HCEC 1CT (cell line): Measurements from ENCODE around the gene RAB33A.

Source experiments
- DNase-seq: peaks from one replicate; pipeline ENCODE4 v3.0.0-alpha.2; 2017

RAB33A gene

DNA sequence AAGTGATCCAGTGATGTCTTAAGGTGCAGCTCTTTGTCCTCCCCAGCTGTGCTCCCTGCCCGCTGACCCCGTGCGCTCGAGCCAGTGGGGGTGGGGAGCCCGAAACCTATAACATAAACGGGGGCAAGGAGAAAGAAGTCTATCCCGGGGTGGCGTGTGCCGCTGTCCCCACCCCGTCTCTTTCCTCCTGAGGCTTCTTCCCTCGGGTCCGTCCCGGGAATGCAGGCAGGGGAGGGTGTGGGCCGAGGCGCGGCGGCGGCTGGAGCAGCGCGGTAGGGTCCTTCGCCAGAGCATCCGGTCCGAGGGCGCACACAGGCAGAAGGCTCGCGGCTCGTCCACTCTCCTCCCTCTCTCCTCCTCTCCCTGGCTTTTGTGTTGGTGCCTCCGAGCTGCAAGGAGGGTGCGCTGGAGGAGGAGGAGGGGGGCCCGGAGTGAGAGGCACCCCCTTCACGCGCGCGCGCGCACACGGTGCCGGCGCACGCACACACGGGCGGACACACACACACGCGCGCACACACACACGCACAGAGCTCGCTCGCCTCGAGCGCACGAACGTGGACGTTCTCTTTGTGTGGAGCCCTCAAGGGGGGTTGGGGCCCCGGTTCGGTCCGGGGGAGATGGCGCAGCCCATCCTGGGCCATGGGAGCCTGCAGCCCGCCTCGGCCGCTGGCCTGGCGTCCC lies at the start of gene RAB33A:
Gene RAB33A (plus strand): TSS at position 517 of the 681 bp plus-strand sequence. CDS start 101 bp downstream, at position 618.
- DNase-seq: no peak

DNA sequence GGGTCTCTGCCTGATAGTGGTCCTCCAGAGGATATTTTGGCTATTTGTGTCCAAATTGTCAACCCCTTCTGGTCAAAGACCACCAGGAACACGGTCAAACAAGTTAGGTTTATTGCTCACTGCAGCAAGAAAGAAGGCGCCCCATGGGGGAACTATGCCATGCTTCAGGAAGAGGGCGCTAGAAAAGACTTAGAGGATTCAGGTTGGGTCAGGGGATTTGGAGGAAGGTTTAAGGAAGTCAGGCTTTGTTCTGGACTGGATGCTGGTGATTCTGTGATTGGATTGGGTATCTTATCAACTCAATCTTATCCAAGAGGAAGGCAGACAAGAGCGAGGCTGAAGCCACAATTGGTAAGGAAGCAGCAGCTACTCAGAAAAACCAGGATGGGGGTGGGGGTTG lies 47.2 kb upstream of the RAB33A start:
- DNase-seq: no peak

DNA sequence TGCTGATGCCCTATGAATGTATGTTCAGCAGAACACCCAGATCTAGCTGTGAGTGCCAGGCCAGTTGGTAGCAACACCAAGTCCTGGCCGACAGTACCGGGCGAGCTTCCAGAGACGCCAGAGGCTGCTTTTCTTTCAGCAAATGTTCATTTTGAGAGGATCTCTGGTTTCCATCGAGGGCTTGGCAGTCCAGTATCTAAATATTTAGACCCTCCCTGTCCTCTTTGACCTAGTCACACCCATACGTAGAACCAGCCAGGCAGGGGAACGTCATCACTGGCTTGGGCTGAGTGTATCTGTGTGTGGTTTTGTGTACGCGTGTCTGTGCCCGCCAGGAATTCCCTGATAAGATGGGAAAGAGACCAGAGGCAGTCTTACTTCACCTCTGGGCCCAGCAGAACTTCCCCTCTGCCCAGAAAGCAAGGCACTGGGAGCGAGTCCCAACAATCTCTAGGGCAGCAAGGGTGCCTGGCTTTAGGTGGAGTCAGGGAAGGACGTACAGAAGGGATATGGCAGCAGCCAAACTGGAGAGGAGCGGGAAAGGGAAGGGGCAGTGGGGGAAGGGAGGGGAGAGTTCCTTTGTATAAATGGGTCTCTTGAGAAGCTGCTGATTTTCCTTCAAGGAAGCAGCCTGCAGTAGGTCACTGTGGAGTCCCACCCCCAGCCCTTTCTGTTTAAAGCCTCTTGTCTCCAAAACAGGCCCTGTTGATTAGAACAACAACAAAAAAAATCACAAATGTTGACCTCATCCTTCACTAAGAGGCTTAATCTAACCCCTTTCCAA lies 46.5 kb upstream of the RAB33A start:
- no peak for DNase-seq

DNA sequence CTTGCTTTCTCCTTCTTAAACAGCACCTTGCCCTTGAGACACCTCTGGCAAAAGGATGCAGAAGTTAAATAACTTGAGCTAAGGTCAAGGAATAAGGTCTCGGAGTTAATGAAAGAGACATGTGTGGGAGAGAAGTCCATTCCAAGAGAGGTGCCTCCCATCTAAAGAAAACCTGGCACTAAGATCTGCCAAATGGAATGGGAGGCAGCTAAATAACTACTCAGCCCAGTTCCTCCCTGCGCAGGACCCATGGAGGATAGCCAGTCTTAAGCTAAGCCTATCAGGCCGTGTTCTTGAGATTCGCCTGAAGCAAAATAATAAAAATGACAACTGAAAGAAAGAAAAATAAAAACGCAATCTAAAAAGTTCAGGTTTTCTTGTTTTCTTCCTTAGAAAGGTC lies 40.8 kb upstream of the RAB33A start:
- no peak for DNase-seq

DNA sequence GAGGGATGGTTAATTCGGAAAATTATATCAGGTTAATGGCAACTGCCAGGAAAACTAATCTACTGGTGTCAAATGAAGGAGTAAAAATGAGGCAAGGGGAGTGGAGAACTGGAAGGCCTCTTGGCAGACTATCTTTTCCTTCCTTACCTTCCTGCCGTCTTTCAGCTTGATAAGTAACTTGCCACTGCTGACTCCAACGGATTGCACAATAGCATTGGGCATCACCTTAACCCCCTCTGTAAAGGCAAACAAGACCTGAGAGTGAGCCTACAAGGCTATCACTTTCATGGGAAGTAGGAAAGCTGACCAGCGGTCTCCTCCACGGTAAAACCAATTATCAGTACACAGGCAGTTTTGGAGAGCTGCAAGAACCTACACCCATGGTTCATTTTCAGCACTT lies 35.3 kb upstream of the RAB33A start:
- no peak for DNase-seq

DNA sequence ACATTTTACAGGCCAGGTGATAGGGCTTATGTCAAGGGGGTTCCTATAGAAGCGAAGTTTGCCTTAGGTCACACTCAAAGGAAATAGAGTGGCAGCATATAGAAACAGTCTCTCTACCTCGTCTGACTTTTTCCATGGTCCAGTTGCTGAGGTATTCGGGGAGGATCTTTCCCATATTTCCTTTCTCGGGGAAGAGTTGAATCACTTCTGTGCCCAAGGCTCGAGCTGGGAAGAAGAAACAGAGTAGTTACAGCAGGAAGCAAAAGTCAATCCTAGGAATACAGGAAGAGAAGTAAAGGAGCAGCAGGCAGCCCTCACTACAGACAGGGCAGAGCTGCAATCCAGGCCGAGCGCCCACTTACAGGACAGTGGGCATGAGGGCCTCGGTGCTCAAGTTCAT lies 34.8 kb upstream of the RAB33A start:
- DNase-seq: no peak

DNA sequence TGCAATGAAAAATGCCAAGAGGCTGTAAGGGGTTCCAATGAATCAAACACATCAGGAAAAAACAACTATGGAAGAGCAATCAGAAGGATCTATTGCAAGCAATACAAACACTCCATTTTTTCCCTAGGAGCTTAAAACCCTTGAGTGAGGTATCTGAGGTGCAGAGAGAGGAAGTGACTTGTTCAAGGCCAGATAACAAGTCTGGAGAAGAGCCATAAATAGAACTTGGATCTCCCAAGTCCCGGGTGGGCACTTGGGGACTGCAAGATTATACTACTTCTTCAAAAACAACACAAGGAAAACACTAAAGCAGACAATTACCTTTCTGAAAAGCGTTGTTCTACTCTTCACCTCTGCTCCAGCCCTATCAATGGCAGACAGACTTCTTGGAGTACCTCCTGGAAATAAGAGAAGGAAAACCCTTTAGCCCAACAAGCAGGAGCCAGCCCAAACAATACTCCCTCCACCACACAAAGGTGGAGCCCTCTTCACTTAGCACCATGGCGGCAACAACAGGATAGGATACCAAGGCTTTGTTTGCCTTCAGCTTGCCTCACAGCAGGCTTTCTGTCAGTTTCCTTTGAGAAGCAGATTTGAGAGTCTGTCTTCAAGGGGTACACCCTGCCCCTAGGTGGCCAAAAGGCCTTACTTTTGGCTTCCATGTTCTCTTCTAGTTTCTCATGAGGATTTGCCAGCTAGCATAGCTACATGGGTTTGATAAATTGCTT lies 32.1 kb upstream of the RAB33A start:
- no peak for DNase-seq

DNA sequence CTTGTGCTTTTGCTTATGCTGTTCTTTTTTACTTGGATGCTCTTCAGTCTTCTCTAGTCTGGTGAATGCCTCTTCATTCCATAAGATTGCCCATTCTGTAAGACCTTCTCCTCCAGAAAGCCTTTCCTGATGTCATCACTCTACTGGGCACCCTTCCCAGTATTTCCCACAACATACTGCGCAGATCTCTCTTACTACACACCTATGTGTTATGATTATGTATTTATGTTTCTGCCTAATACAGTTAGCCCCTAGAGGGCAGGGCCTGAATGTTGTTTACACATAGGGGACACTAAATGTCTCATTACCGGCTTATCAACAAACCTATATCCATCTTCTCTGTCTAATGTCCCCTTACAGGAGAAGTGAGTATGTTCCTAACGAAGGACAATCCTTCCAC lies 27.3 kb upstream of the RAB33A start:
- DNase-seq: peak; percentile 6

DNA sequence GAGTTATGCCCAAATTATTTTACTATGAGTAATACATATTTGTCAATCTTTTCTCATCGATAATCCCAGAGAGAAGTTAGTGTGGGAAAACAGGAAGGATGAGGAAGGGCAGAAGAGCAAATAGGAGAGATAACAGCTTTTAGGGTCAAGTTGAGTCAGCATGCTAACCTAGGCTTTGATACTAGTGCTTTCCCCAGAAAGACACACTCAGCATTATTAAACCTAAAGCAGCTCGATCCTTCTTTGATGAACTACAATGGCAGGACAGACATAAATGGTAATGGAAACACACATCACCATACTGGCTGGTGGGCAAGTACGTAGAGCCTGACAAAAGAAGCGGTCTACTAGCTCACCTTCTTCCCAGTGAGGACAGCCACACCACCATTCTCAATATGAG lies 26.6 kb upstream of the RAB33A start:
- DNase-seq: peak; percentile 3

DNA sequence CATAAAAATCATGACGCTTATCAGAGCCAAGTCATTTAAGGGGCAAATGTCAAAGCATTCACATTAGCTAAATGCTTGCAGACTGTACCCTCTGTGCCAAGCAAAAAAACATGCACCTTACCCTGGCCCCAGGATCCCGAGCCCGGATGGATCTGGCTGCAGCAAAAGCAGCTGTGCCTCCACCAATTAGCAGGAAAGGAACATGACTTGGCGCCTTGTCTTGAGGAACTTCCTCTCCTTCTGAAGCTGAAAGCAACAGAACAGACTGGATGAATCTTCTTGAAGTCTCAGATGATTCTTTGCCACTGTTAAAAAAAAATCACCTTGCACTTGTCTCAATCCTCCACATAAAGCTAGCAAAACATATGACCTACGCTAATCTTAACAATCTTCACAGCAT lies 24.1 kb upstream of the RAB33A start:
- no peak for DNase-seq

DNA sequence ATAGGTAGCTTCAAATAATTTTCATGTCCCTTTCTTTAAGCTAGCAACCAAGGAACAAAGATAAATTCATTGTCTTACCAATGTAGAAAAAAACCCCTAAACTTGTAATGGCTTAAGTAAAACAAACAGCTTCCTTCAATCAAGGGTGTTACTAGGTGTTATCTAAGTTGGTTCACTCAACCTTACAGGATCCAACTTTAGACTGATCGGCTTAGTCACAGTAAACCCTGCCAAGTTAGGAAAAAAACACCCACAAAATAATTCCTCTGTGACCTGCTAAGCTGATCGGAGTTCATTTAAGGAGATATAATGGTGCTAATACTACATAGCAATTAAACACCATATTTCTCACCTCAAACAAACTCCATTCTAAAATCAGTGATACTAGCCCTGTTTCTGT lies 16.2 kb upstream of the RAB33A start:
- DNase-seq: no peak

DNA sequence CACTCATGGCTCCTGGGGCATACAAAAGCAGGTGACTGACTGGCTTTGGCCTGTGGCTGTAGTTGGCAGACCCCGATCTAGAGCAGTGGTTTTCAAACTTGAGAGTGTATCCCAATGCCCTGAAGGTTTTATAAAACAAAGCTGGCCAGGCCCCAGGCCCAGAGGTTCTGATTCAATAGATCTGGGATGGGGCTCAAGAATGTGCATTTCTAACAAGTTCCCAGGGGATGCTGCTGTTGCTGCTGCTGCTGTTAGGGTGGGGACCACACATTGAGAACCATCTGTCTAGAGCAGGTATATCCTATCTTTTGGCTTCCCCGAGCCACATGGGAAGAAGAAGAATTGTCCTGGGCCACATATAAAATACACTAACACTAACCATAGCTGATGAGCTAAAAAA lies 13.5 kb upstream of the RAB33A start:
- DNase-seq: no peak

DNA sequence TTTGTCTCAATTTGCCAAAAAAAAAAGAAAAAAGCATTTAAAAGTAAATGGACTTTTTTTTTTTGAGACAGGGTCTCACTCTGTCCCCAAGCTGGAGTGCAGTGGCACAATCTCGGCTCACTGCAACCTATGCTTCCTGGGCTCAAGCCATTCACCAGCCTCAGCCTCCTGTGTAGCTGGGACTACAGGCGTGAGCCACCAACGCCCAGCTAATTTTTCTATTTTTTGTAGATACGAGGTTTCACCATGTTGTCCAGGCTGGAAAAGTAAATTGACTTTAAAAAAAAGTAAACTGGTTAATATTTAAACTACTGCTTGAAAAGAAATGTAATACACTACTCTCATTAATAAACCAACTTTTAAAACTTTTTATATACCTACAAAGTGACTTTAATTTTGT lies 12.0 kb upstream of the RAB33A start:
- no peak for DNase-seq

DNA sequence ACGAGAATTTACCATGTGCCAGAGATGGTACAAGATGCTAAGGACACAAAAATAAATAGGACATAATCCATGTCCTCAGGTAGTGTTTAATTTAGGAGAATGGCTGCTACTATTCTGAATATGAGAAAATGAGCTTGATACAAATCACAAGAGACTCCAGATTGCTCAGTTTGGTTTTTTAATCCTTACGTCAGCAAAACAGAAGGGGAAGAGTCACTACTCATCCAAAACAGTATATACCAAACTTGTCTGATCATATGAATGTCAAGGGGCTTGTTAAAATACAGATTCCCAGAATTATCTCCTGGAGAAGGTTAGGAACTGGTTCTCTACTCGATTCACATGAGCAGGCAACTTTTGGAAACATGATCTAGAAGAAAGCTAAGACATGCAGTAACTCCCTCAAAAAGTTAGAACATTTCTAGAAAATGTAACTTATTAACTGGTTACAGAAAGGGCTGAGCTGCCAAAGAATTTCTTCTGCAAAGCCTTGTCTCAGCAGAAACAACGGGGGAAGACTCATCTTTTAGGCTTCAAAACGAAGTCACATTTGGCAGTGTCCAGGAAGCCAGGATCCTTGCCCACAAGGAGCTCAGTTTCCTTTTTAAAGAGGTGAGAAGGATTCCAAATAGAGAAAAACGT lies 9.5 kb upstream of the RAB33A start:
- no peak for DNase-seq

DNA sequence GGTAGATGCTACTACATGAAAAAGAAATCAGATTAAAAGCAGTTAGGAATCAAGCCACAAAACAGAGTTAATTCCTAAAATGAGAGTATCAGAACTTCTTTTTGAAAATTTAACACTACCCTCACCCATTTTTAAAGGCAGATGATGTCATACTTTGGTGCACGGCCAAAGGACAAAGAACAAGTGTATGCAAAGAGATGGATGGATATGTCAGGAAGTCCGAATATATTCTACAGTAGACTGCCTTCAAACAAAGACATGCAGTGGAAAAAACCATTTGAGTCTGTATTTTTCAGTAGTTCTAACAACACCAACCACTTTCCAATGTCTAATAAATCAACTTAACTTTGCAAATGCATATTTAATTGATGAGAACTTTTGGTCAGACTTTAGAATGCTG lies 8.4 kb upstream of the RAB33A start:
- no peak for DNase-seq

DNA sequence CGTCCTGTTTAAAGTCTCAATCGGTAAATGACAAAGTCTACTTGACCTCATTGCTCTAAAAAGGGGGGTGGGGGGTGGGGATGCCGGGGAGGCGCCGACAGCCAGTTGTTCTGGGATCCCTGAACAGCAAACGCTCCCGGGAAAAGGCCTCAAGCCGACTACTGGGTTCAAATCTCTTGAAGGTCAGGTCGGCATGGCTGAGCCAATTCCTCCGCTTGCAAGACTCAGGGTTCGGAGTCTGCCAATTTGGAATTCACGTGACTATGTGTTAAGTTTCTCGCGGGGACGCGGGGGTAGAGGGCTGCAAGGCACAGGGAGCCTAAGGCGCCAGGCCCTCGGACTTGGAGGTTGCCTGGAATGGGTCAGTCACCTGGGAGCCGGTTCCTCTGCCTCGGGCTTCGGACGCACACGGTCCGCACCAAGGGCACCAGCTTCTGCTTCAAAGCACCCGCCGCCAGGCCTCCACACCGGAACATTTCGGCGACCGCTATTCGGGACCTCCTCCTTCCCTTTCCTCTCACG lies 6.5 kb upstream of the RAB33A start:
- peak; percentile 36 for DNase-seq

DNA sequence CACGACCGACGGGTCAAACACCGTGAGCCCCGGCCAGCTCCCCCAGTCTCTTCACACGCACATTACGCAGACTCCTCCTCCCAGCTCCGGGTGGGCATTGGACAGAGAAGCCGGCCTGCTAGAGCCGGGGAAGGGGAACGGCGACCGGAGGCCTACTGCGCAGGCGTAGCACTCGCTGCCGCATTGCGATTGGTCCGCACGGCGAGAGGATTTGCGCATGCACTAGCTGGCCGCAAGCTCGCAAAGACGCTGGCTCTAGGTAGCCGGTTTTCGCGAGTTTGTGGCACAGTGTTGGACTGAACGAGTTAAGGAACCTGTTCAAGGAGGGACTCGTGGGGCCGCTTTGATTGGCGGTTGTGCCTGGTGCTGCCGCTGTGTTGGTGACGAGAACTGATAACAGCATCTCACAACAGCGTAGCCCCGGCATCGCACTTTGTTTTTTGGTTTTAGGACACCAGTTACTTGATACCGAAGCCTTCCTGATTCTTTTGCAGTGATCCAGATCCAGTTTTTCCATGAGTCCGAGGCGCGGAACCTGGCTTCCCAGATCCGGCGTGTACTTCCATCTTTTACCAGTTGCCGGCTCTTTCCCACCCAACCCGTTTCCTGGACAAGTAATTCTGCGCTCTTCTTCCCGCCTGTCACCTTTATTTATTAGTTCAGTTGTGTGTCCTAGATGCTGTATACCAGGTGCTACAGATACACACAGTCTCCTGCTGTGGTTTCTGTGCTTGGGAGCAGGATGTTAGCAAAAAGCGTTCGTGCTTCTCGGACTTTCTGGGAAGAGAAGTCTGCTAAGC lies 5.9 kb upstream of the RAB33A start, which contains the start of gene AIFM1:
Gene AIFM1 (minus strand): TSS at position 139 of the 800 bp plus-strand sequence. CDS start 185 bp downstream, outside the sequence.
- DNase-seq: peak; percentile 87

DNA sequence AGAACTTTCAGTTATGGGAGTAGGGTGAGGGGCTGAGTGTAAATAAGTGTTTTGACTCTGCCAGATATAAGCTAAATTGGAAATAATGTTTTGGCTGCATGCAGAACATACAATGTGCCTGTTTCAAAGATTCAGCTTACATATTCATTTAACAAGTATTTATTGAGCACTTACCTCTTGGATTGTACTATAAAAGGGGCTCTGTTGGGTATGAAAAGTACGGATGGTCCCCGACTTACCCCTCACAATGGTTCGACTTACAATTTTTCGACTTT lies 5.3 kb upstream of the RAB33A start:
- no peak for DNase-seq

DNA sequence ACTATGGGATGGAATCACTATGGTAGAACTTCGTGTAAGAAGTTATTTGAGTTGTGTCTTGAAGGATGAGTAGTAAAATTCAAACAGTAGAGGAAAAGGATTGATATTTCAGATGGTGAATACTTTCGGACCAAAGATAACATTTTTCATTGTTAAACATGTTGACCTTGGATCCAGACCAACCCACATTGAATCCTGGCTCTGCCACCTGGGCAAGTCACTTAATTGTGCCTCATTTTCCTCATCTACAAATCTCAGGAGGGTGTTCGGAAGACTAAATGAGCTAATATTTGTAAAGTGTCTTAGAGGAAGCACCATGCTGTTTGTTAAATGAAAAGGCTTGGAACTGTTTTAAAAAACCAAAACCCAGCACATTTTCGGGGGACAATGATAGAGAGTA lies 4.7 kb upstream of the RAB33A start:
- DNase-seq: no peak

DNA sequence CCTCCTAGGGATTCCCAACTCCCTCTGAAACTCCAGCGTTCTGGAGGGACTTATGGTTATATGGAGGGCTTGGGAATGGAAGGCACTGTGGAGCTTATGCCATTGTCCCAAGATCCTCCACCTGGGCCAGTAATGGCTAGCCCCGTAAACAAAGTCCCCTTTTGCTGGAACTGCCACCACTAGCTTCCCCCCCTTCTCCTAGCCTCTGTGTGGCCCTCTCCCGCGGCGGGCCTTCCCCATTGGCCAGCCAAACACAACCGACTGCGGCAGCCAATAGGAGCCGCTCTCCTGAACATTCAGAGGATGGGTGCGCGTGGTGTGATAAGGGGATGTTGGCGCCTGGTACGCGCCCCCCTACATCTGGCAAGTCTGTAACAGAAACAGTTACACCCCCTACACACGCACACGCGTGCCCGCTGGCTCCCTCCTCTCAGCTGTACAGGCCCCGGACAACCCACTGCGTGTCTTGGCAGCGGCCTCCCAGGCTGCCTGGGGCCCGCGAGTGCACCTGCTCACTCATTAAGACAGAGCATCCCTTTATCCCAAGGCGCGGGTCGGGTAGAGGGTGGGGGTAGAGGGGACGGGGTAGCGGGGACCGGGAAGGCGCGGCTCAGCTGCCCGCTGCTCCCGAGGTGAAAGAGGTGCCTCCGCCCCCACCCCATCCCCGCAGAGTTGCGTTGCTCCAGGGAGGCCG lies 863 bp upstream of the RAB33A start:
- peak; percentile 18 for DNase-seq

DNA sequence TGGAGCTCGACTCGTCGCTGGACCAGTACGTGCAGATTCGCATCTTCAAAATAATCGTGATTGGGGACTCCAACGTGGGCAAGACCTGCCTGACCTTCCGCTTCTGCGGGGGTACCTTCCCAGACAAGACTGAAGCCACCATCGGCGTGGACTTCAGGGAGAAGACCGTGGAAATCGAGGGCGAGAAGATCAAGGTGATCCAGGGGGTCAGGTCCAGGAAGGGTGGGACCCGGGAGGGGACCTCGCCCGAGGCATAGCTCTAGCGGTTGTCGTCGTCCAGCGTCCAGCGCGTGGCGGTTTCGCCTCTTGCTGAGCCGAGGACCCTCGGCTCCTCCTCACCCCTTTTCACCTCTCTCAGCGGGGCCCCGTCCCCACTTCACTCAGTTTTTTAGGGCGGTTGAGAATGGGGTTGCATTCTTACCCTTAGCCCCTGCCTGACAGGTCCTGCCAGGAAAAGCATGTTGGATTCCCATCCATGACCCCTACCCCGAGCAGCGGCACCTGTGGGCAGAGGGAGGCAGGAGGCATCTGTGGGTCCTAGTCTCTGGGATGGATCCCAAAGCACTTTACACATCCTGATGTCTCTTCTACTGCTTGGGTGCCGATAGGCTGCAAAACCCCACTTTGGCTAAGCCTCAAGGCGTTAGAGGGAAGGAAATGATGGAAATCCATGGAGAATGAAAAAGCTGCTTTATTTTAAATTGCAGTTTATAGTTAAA lies 524 bp downstream of the RAB33A start:
- no peak for DNase-seq
